ACC112 (cell line): Measurements from ENCODE around the gene RASL10B.
A peak's percentile ranks its signal among the peaks of the same experiment; 100 is the strongest.
"Not testable (repeated sequence)": the region's sequence is repeated elsewhere in the genome, so short reads cannot be mapped to it uniquely, and the experiment has no call there.

ENCODE experiments used
- H2AFZ ChIP-seq: fragments of 200-600 bp; sonication (generic); one replicate; pipeline ENCODE4 v1.6.0; 2017; ENCODE audit warnings: antibody characterized with exemption, low read length; ENCODE audit not compliant: unreplicated experiment
- H3K27ac ChIP-seq: fragments of 200-600 bp; sonication (generic); 2 replicates; pipeline ENCODE4 v1.5.1; 2014; ENCODE audit warnings: low read depth, mild to moderate bottlenecking, antibody characterized with exemption, low read length, moderate library complexity
- H3K27me3 ChIP-seq: fragments of 200-600 bp; sonication (generic); 2 replicates; pipeline ENCODE4 v1.6.1; 2014; ENCODE audit warnings: mild to moderate bottlenecking, antibody characterized with exemption, low read length, moderate library complexity, mixed read lengths; ENCODE audit not compliant: insufficient read depth
- H3K36me3 ChIP-seq: fragments of 200-600 bp; sonication (generic); 2 replicates; pipeline ENCODE4 v1.6.1; 2016; ENCODE audit warnings: mild to moderate bottlenecking, antibody characterized with exemption, low read length, moderate library complexity, mixed read lengths; ENCODE audit not compliant: insufficient read depth
- H3K4me1 ChIP-seq: fragments of 200-600 bp; sonication (generic); one replicate; pipeline ENCODE4 v1.6.1; 2016; ENCODE audit warnings: low read length, mixed read lengths; ENCODE audit not compliant: insufficient read depth, unreplicated experiment, control insufficient read depth
- H3K4me3 ChIP-seq: fragments of 200-600 bp; sonication (generic); 2 replicates; pipeline ENCODE4 v1.5.1; 2014; ENCODE audit warnings: mild to moderate bottlenecking, low read depth, low read length
- H3K79me2 ChIP-seq: fragments of 200-600 bp; sonication (generic); one replicate; pipeline ENCODE4 v1.6.0; 2016; ENCODE audit warnings: low read length; ENCODE audit not compliant: control insufficient read depth, unreplicated experiment, insufficient read depth

The RASL10B gene

DNA sequence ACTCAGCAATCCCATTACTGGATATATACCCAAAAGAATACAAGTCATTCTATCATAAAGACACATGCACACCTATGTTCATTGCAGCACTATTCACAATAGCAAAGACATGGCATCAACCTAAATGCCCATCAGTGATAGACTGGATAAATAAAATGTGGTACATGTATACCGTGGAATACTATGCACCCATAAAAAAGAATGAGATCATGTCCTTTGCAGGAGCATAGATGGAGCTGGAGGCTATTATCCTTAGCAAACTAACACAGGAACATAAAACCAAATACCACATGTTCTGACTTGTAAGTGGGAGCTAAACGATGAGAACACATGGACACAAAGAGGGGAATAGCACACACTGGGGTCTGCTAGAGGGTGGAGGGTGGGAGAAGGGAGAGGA is 28.1 kb upstream of the RASL10B start:
- not testable (repeated sequence) for H3K4me1 ChIP-seq, H3K79me2 ChIP-seq, H3K27me3 ChIP-seq, H3K4me3 ChIP-seq, H3K27ac ChIP-seq, H2AFZ ChIP-seq, H3K36me3 ChIP-seq

DNA sequence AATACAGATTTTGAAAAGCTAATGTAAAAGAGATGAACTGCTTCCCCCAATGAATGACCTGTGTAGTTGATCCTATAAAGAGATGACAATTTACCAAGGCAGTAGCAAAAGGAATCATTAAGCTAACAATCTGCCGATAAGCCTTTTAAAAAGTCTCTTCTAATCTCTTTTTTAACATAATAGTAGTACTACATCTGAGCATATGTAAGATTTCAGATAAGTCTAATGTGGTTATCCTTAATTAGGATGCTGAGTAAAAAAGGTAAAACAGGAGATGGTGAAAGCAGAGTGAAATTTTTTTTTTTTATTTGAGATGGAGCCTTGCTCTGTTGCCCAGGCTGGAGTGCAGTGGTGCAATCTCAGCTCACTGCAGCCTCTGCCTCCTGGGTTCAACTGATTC is 26.2 kb upstream of the RASL10B start:
- H3K27ac ChIP-seq, result no peak overlapping the region
- no peak overlapping the region for H3K4me3 ChIP-seq
- peaks cover 9% of the 10 kb centered on the region for H3K79me2 ChIP-seq
- H2AFZ ChIP-seq, result no peak overlapping the region
- no peaks in the 10 kb centered on the region for H3K27me3 ChIP-seq
- H3K4me1 ChIP-seq, result no peaks in the 10 kb centered on the region
- peaks cover 4% of the 10 kb centered on the region; the same call in 1 of the 2 replicates for H3K36me3 ChIP-seq

DNA sequence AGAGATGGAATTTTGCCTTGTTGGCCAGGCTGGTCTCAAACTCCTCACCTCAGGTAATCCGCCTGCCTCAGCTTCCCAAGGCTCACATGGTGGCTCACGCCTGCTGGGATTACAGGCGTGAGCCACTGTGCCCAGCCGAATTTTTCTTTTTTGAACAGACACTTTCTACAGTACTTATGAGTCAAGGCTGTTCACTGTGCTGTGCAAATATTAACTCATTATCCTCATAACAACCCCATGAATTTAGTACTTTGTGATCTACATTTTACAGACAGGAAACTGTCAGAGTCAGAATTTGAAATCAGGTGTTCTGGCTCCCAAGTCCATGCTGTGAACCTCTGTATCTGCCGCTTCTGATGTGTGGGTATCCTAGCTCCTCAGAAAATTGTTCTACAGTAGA is 25.7 kb upstream of the RASL10B start:
- peaks cover 9% of the 10 kb centered on the region; the same call in 1 of the 2 replicates for H3K36me3 ChIP-seq
- H3K4me1 ChIP-seq, result no peaks in the 10 kb centered on the region
- no peaks in the 10 kb centered on the region for H3K27me3 ChIP-seq
- peaks cover 7% of the 10 kb centered on the region for H3K79me2 ChIP-seq
- no peak overlapping the region for H3K4me3 ChIP-seq
- H3K27ac ChIP-seq, result no peak overlapping the region
- no peak overlapping the region for H2AFZ ChIP-seq

DNA sequence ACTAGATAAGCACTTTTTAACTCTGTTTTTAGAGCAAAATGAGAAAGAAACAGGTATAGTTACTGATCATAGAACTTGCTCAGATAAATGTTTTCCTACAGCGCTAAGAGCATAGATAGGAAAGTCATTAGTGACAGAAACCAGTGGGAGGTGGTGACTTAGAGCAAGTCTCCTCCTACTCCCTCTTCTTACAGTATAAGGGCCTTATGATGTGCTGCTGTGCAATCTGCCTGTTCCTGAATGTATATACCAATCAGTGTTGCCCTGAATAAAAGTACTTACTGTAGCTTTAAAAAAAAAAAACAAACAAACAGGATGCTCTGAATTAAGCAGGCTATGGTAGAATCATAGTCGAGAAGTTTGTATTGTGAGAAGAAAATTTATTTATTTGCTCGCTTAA is 23.3 kb upstream of the RASL10B start:
- Histone ChIP-seq H3K4me1 (peaks cover 7% of the 10 kb centered on the region), H3K4me3 (no peak overlapping the region), H3K27me3 (no peaks in the 10 kb centered on the region), H3K27ac (no peak overlapping the region), H2AFZ (no peak overlapping the region), H3K36me3 (peaks cover 10% of the 10 kb centered on the region; the same call in 1 of the 2 replicates), H3K79me2 (peaks cover 2% of the 10 kb centered on the region)

DNA sequence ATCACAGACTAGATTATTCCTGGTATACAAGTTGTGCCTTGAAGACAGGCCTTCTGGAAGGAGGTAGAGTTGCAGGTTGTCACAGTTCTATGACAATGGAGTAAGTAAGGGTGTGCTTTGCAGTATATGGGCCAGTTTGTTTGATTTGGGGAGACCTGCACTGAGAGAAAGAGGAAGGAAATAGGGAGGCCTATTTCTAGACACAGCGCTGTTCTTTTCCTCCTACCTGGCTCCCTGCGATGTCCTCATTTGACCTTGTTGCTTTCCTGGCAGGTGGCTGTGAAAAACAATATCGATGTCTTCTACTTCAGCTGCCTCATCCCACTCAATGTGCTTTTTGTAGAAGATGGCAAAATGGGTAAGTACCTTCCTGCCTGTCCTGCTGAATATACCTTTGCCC is 22.5 kb upstream of the RASL10B start:
- no peak overlapping the region for H2AFZ ChIP-seq
- H3K36me3 ChIP-seq, result peaks cover 10% of the 10 kb centered on the region; the same call in 1 of the 2 replicates
- no peak overlapping the region for H3K4me3 ChIP-seq
- no peak overlapping the region for H3K27ac ChIP-seq
- peaks cover 2% of the 10 kb centered on the region for H3K79me2 ChIP-seq
- H3K27me3 ChIP-seq, result no peaks in the 10 kb centered on the region
- peaks cover 14% of the 10 kb centered on the region for H3K4me1 ChIP-seq

DNA sequence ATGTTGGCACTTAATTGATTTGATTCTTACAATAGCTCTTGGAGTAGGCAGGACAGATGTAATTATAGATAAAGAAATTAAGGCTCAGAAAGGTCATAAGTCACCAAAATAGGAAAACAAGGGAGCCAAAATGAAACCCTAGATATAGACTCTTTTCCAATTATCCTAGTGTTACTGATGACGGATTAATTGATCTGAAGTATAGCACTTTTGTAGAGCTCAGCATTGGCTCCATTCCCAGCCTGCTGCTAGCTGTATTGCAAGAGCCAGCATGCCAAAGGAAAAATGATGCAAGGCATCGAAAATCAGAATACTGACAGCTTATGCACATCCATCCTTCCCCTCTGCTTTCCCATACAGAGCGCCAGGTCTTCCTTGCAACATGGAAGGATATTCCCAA is 21.6 kb upstream of the RASL10B start:
- Histone ChIP-seq H3K4me3 (no peak overlapping the region), H2AFZ (no peak overlapping the region), H3K27me3 (no peaks in the 10 kb centered on the region), H3K36me3 (peaks cover 19% of the 10 kb centered on the region; the same call in 1 of the 2 replicates), H3K4me1 (peaks cover 14% of the 10 kb centered on the region), H3K27ac (no peak overlapping the region), H3K79me2 (peaks cover 2% of the 10 kb centered on the region)

DNA sequence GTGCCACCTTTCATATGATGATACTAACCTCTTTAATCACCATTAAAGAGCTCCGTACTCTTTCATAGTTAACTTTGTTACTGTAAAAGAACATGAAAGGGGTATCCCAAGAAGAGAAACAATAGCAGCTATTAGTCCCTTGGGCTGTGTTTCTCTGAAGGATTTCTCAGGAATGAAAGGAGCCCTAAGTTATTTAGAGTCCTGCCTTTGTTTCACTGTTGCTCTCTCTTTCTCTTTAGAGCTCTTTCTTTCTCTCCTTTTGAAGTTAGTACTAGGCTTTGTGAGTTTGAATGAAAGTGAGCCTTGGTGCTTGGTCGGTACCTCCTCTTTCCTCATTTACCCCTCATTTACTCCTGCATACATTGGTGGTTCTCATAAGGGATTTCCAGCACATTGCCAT is 20.5 kb upstream of the RASL10B start:
- no peak overlapping the region for H2AFZ ChIP-seq

DNA sequence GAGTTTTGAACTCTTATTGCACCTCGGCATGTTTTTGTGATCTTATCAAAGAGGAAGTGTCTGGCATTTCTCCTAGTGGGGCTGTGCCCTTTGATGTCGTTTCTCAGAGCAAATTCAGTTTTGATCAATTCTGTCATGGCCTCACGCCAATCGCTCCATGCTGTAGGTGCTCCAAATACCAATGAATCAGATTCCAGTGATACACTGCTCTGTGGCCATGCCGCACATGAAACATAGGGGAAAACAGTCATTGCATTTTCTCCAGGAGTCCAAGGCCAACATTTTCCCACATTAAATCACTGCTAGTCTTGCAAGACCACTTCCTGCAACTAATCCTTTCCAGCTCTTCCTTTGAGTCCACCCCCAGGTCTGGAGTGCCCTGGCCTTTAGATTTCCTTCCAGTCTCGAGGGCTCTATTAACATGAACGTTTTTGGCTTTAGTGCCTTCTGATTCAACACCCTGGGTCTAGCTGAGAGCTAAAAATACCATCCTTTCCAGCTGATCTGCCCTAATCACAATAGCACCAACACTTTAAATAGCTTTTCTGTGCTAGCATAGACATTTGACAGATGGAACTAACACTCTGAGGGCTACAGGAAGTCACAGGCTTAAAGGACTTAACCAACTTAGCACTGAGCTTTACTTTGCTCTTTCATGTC is 18.2 kb upstream of the RASL10B start:
- H3K36me3 ChIP-seq, result peaks cover 39% of the 10 kb centered on the region
- peaks cover 20% of the 10 kb centered on the region for H3K4me1 ChIP-seq
- peaks cover 3% of the 10 kb centered on the region for H3K79me2 ChIP-seq
- peak overlapping the region; percentile 78 for H3K27ac ChIP-seq
- H3K4me3 ChIP-seq, result no peak overlapping the region; the same call in 1 of the 2 replicates
- no peaks in the 10 kb centered on the region for H3K27me3 ChIP-seq
- no peak overlapping the region for H2AFZ ChIP-seq

More for the DNA sequence above, 20.5 kb upstream of the RASL10B start:
- no peak overlapping the region for H3K27ac ChIP-seq
- H3K79me2 ChIP-seq, result peaks cover 5% of the 10 kb centered on the region
- peaks cover 28% of the 10 kb centered on the region for H3K36me3 ChIP-seq
- H3K4me1 ChIP-seq, result peaks cover 14% of the 10 kb centered on the region
- H3K27me3 ChIP-seq, result no peaks in the 10 kb centered on the region
- no peak overlapping the region for H3K4me3 ChIP-seq

DNA sequence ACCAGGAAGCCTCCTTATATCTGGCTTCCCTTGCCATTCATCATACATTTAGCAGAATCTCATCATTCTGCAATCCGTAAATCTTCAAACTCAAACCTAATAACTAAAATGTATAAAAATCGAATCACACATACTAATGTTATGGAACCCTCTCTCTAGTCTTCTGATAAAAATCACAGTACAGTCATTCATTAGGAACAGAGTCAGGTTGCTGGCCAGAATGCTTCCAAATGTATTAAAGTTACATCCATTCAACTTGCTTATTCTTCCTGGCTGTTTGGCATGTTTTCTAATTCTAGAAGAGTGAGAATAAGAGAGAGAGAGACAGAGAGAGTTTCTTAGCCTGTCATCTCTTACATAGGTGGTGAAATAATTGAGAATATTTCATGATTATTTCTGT is 16.5 kb upstream of the RASL10B start:
- peaks cover 38% of the 10 kb centered on the region for H3K36me3 ChIP-seq
- H3K27me3 ChIP-seq, result no peaks in the 10 kb centered on the region
- peaks cover 20% of the 10 kb centered on the region for H3K4me1 ChIP-seq
- H2AFZ ChIP-seq, result no peak overlapping the region
- peaks cover 3% of the 10 kb centered on the region for H3K79me2 ChIP-seq
- no peak overlapping the region for H3K27ac ChIP-seq
- H3K4me3 ChIP-seq, result no peak overlapping the region

DNA sequence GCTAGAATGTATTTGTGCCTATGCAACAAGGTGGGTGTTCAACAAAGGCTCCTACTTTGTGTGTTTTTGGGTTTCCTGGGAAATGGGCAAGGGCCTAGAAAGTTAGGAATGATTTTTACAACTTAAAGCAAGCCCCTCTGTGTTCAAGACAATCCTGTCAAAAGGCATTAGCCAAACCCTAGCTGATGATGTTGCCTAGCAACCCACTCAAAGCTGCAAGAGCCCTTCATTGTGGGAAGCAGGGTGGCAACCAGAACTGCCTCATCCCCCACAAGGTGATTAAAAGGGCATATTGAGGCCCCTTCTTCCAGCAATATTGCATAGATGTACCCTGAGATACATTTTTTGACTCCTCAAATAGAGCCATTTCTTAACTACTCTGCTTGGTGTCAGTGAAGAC is 16.0 kb upstream of the RASL10B start:
- peaks cover 3% of the 10 kb centered on the region for H3K79me2 ChIP-seq
- H3K4me1 ChIP-seq, result peaks cover 20% of the 10 kb centered on the region
- no peak overlapping the region for H3K27ac ChIP-seq
- H2AFZ ChIP-seq, result no peak overlapping the region
- H3K4me3 ChIP-seq, result no peak overlapping the region
- peaks cover 38% of the 10 kb centered on the region for H3K36me3 ChIP-seq
- no peaks in the 10 kb centered on the region for H3K27me3 ChIP-seq

DNA sequence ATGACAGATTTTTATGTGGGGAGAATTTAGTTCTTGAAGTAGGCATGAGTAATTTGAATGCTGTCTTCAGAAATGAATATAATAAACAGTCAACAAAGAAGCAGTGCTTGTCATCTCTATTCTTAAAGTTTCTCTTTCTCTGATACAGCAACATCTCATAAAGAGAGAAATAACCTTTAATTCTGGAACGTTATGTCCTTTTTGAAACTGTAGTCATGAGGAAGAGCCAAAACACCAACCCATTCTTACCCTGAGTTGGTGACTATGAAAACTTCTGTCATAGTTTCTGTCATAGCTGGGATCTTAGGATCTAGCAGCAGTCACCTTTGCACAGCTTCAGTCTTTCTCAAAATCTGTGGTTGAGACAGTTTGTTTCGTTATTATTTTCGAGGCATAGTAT is 15.3 kb upstream of the RASL10B start:
- Histone ChIP-seq H3K4me3 (no peak overlapping the region), H3K27me3 (no peaks in the 10 kb centered on the region), H3K36me3 (peaks cover 33% of the 10 kb centered on the region), H3K27ac (no peak overlapping the region), H3K79me2 (peaks cover 3% of the 10 kb centered on the region), H2AFZ (no peak overlapping the region), H3K4me1 (peaks cover 20% of the 10 kb centered on the region)
